Uterus (tissue), 4 donors: Measurements from ENCODE around the gene OXCT1. TPM values are rescaled to one million over a fixed set of nuclear protein-coding genes. Genes with fewer than 3 reads are reported as not detected.

Experiments
- DNase-seq, 2 donors: peaks; one replicate each; pipeline ENCODE4 v3.0.0-alpha.2; 2019 to 2020
- H3K27ac ChIP-seq, 2 donors: fragments of 200-600 bp; sonication (generic); 1 replicate in 1 of 2; 2 replicates in 1 of 2; pipeline ENCODE4 v1.5.1; 2016 to 2018
- H3K27me3 ChIP-seq, 2 donors: fragments of 200-600 bp; sonication (generic); one replicate each; pipeline ENCODE4 v1.5.1; 2018 to 2019; ENCODE audit warnings: control low read depth in 1 of 2
- H3K36me3 ChIP-seq, 2 donors: fragments of 200-600 bp; sonication (generic); one replicate each; pipeline ENCODE4 v1.5.1; 2019; ENCODE audit warnings: control low read depth in 1 of 2
- H3K4me1 ChIP-seq, 2 donors: fragments of 200-600 bp; sonication (generic); one replicate each; pipeline ENCODE4 v1.5.1; 2018 to 2019; ENCODE audit warnings: control low read depth in 1 of 2
- H3K4me3 ChIP-seq, 2 donors: fragments of 200-600 bp; sonication (generic); 1 replicate in 1 of 2; 2 replicates in 1 of 2; pipeline ENCODE4 v1.5.1; 2018 to 2019; ENCODE audit warnings: mild to moderate bottlenecking in 1 of 2
- H3K9me3 ChIP-seq, 2 donors: fragments of 200-600 bp; sonication (generic); one replicate each; pipeline ENCODE4 v1.5.1; 2019; ENCODE audit warnings: control low read depth in 1 of 2
- CTCF ChIP-seq, 4 experiments: fragments of 200-600 bp in 2 of 4; fragments of 450-650 bp in 2 of 4; sonication (generic) in 2 of 4; IDR thresholded peaks; one replicate each; pipeline ENCODE4 v1.5.1; 2016 to 2019; ENCODE audit warnings: antibody characterized with exemption in 4 of 4, mild to moderate bottlenecking in 2 of 4, moderate library complexity in 1 of 4
- POLR2A ChIP-seq, 2 donors: fragments of 450-650 bp; IDR thresholded peaks; one replicate each; pipeline ENCODE4 v1.6.1; 2016; ENCODE audit warnings: antibody characterized with exemption in 2 of 2, mild to moderate bottlenecking in 1 of 2, moderate library complexity in 1 of 2
- intact Hi-C: fragments of 100-400 bp; cut with DNase I; formaldehyde crosslinking; loops from one replicate; pipeline ENCODE4 v1.15.1; 2023; ENCODE audit warnings: low total_unique reads
- total RNA-seq, 4 donors: library from RNA; depleted of rRNA in 3 of 4; stranded (reverse); fragments of >200 nt in 3 of 4; gene quantifications; one replicate each; pipeline versions ENCODE4 v1.1.0 to v1.2.4, GENCODE V29; 2014 to 2023
- donor health status: DM: yes; HTN: yes; CAD: no.

OXCT1 gene
- total RNA-seq, 4 donors from 2014 or later, result 11.2 to 37.3 (median 27.0) TPM

GRCh38 chr5:41892031-41892430 lies 21.8 kb upstream of the OXCT1 start:
- Histone ChIP-seq H3K36me3 (no peaks in the 10 kb centered on the region), H3K4me1 (no peaks in the 10 kb centered on the region), H3K27me3 (no peaks in the 10 kb centered on the region), H3K4me3 (no peak overlapping the region), H3K9me3 (no peaks in the 10 kb centered on the region), H3K27ac (no peak overlapping the region)
- no peak for TF ChIP-seq POLR2A (IDR thresholded peaks at IDR 0.05)
- TF ChIP-seq CTCF (IDR thresholded peaks at IDR 0.05), result no peak
- DNase-seq, result no peak
- intact Hi-C loops, result no loop called here

GRCh38 chr5:41891066-41891707 lies 21.0 kb upstream of the OXCT1 start:
- TF ChIP-seq POLR2A (IDR thresholded peaks at IDR 0.05), result no peak
- no peak for TF ChIP-seq CTCF (IDR thresholded peaks at IDR 0.05)
- Histone ChIP-seq H3K9me3 (no peaks in the 10 kb centered on the region), H3K4me3 (no peak overlapping the region), H3K27me3 (no peaks in the 10 kb centered on the region), H3K36me3 (no peaks in the 10 kb centered on the region), H3K4me1 (no peaks in the 10 kb centered on the region), H3K27ac (no peak overlapping the region)
- intact Hi-C loops, result no loop called here
- no peak for DNase-seq

GRCh38 chr5:41885286-41885685 lies 15.1 kb upstream of the OXCT1 start:
- Histone ChIP-seq H3K9me3 (no peaks in the 10 kb centered on the region), H3K27ac (no peak overlapping the region), H3K4me3 (no peak overlapping the region), H3K4me1 (no peaks in the 10 kb centered on the region), H3K27me3 (no peaks in the 10 kb centered on the region), H3K36me3 (no peaks in the 10 kb centered on the region)
- intact Hi-C loops, result no loop called here
- DNase-seq, result no peak
- TF ChIP-seq CTCF (IDR thresholded peaks at IDR 0.05) (no peak), POLR2A (IDR thresholded peaks at IDR 0.05) (no peak)

GRCh38 chr5:41883936-41884335 lies 13.7 kb upstream of the OXCT1 start:
- intact Hi-C loops, result no loop called here
- H3K27me3 ChIP-seq, result no peaks in the 10 kb centered on the region
- H3K4me1 ChIP-seq, result no peaks in the 10 kb centered on the region
- TF ChIP-seq CTCF (IDR thresholded peaks at IDR 0.05) (no peak), POLR2A (IDR thresholded peaks at IDR 0.05) (no peak)
- H3K9me3 ChIP-seq, result no peaks in the 10 kb centered on the region
- H3K27ac ChIP-seq, result no peak overlapping the region
- H3K36me3 ChIP-seq, result no peaks in the 10 kb centered on the region
- no peak overlapping the region for H3K4me3 ChIP-seq
- DNase-seq, result no peak

- intact Hi-C loops, result no loop called here
- no peak for TF ChIP-seq CTCF (IDR thresholded peaks at IDR 0.05)
- no peak for TF ChIP-seq POLR2A (IDR thresholded peaks at IDR 0.05)
- Histone ChIP-seq H3K9me3 (no peaks in the 10 kb centered on the region), H3K36me3 (no peaks in the 10 kb centered on the region), H3K4me1 (no peaks in the 10 kb centered on the region), H3K4me3 (no peak overlapping the region), H3K27me3 (no peaks in the 10 kb centered on the region), H3K27ac (no peak overlapping the region)
- DNase-seq, result no peak
These were observed 13.0 kb upstream of the OXCT1 start for GRCh38 chr5:41883243-41883642.
